Measurements from ENCODE around the gene SMCR8. TPM values are rescaled to one million over a fixed set of nuclear protein-coding genes. Genes with fewer than 3 reads are reported as not detected.

SMCR8 gene
- total and polyA plus RNA-seq, 2 of the 8 experiments (the other 6 are each of a cell fraction or from before 2014, with no cell fraction given): 6.9 to 18.5 TPM

DNA sequence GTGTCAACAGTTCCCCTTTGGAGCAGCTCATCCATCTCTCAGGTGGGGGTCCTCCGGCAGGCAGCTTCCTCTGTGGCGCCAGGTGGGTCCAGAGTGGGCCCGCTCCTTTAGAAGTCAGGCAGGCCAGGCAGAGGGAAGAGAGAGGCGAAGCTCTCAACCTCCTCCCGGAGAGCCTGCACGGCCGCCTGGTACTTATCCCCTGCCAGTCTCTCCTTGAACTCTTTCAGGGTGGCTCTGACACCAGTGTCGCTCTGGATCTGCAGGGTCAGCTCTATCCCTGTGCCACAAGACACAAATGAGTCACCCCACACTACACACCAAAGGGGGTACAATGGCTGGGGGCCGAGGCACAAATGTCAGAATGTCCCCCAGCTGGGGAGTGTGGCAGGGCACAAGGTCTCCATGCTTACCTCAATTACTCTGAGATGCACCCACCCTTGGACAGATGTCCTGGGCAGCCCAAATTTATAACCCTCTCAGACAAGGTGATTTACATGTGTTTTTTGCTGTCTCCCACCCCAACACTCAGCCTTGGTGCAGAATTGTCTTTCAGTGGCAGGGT is 13.6 kb downstream of the SMCR8 start (continued):
- TF ChIP-seq, protein P1, sequence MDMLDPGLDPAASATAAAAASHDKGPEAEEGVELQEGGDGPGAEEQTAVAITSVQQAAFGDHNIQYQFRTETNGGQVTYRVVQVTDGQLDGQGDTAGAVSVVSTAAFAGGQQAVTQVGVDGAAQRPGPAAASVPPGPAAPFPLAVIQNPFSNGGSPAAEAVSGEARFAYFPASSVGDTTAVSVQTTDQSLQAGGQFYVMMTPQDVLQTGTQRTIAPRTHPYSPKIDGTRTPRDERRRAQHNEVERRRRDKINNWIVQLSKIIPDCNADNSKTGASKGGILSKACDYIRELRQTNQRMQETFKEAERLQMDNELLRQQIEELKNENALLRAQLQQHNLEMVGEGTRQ (IDR thresholded peaks at IDR 0.05; ENCODE audit: low read length): no peak
